Iris pigment epithelial cell (primary cell): ENCODE measurements around the gene DLG2.

Experiments used
- DNase-seq: peaks from one replicate; pipeline ENCODE4 v3.0.0-alpha.2; 2011; ENCODE audit warnings: low read depth

DLG2 gene

GRCh38 chr11:84480131-84480530 is 1147.0 kb downstream of the DLG2 start:
- DNase-seq: no peak

GRCh38 chr11:84476581-84476980 is 1150.6 kb downstream of the DLG2 start:
- DNase-seq: peak; percentile 1

- no peak for DNase-seq
Measured at GRCh38 chr11:84471501-84471900, 1155.6 kb downstream of the DLG2 start.

GRCh38 chr11:84468235-84468634 is 1158.9 kb downstream of the DLG2 start:
- DNase-seq: no peak

- peak; percentile 6 for DNase-seq
Measured at GRCh38 chr11:84465040-84465439, 1162.1 kb downstream of the DLG2 start.

- DNase-seq: no peak
Measured at GRCh38 chr11:84455691-84456090, 1171.5 kb downstream of the DLG2 start.

GRCh38 chr11:84452211-84452610 is 1174.9 kb downstream of the DLG2 start:
- DNase-seq: no peak

GRCh38 chr11:84438565-84438964 is 1188.6 kb downstream of the DLG2 start:
- no peak for DNase-seq

GRCh38 chr11:84437071-84437980 is 1189.8 kb downstream of the DLG2 start:
- no peak for DNase-seq

- DNase-seq: no peak
Measured at GRCh38 chr11:84430661-84431060, 1196.5 kb downstream of the DLG2 start.

GRCh38 chr11:84425673-84426072 is 1201.5 kb downstream of the DLG2 start:
- DNase-seq: no peak

- DNase-seq: peak; percentile 14
Measured at GRCh38 chr11:84420271-84420670, 1206.9 kb downstream of the DLG2 start.

- DNase-seq: no peak
Measured at GRCh38 chr11:84419616-84420015, 1207.5 kb downstream of the DLG2 start.

GRCh38 chr11:84414920-84415319 is 1212.2 kb downstream of the DLG2 start:
- no peak for DNase-seq

- no peak for DNase-seq
Measured at GRCh38 chr11:84413549-84413948, 1213.6 kb downstream of the DLG2 start.

- DNase-seq: no peak
Measured at GRCh38 chr11:84412862-84413261, 1214.3 kb downstream of the DLG2 start.

GRCh38 chr11:84408946-84409411 is 1218.2 kb downstream of the DLG2 start:
- DNase-seq: peak; percentile 23

GRCh38 chr11:84407091-84407490 is 1220.1 kb downstream of the DLG2 start:
- DNase-seq: no peak

GRCh38 chr11:84398017-84398626 is 1229.0 kb downstream of the DLG2 start:
- peak; percentile 39 for DNase-seq

- DNase-seq: no peak
Measured at GRCh38 chr11:84396521-84396920, 1230.6 kb downstream of the DLG2 start.

- no peak for DNase-seq
Measured at GRCh38 chr11:84390441-84391078, 1236.6 kb downstream of the DLG2 start.

- no peak for DNase-seq
Measured at GRCh38 chr11:84389696-84390095, 1237.4 kb downstream of the DLG2 start.

GRCh38 chr11:84384731-84385130 is 1242.4 kb downstream of the DLG2 start:
- DNase-seq: peak; percentile 45
